TTC549 (cell line): ENCODE results near the gene CHMP4A.

Experiments used
- FAIRE-seq: peaks from 2 replicates; lab custom pipeline; 2012; peaks lifted over from hg19 to GRCh38; lab: Jason Lieb, UNC

CHMP4A gene

DNA sequence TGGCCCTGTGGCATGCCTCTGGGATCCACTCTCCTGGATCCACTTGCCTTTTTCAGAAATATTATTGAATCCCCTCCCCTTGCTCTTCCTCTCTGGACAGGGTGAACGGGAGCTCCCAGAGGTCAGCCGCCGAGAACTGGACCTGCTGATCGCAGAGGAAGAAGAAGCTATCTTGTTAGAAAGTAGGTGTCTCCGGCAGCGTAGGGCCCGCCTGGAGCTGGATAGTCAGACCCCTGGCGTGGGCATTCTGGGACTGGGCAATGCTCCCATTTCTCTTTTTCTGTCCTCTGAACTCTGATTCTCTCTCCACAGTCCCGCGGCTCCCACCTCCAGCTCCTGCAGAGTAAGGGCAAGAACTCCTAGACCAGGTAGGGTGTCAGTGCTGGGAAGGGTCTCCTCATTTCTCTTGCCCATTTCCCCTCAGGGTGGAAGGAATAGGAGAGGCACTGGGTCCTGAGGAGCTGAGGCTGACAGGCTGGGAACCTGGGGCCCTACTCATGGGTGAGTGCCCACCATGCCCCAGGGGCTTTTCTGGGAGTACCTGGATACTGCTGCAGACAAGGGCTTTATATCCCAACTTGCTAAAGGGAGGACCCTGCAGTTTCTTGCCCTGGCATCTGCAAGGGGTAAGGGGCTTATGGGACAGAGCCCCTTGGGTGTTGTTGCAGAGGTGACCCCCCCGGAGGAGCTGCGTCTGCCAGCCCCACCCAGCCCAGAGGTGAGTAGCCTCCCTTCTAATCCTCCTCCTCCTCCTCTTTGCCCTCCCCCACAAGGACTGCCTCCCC, 36.1 kb downstream of the CHMP4A start:
- FAIRE-seq: no peak

DNA sequence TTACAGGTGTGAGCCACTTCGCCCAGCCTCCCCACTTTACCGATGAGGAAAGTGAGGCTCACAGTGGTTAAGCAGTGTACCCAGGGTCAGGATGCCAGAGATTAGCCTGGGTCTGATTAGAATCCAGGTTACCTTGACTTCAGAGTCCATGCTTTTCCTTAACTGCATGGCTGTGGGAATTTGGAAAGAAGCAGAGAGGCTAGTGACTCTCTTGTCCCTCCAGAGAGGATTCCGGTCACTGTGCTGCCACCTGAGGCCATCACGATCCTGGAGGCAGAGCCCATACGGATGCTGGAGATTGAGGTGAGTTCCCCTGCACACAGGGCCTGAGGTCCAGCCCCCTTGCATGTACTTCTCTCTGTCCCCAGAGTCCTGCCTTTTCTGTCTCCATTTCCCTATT, 36.7 kb downstream of the CHMP4A start:
- no peak for FAIRE-seq

DNA sequence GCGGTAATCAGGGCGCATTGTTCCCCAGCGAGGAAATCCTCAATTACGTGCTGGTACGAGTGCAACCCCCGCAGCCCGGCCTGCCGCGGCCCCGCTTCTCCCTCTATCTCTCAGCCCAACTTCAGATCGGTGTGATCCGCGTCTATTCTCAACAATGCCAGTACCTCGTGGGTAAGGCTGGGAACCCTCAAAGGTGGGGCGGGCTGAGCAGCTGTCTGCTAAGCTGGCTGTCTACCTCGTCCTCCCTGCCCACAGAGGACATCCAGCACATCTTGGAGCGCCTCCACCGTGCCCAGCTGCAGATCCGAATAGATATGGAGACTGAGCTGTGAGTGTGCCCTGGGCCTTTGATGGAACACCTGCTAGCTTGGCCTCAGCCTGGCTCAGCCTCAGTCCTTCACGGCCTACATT, 40.4 kb downstream of the CHMP4A start:
- FAIRE-seq: no peak

DNA sequence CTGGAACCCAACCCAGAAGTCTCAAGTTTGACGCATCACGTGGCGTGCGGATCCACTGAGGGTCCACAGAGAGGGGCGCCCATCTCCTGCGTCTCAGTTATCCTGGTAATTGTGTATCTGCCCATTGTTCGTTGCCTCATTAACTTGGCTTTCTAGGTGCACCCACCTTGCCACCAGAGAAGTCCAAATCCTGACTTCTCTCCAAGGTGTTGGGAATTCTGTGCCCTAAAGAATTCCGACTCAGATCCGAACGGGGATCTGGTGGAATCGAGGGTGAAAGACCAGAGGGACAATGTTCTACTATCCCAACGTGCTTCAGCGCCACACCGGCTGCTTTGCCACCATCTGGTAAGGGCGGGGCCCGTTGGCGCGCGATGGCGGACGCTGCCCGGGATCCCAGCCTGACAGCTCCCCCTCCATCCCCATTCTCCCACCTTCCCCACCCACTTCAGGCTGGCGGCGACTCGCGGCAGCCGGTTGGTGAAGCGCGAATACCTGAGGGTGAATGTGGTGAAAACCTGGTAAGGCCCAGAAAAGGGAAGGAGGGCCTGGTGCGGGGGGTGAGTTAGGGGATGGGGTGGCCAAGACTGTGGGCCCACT, 40.9 kb downstream of the CHMP4A start:
- no peak for FAIRE-seq

DNA sequence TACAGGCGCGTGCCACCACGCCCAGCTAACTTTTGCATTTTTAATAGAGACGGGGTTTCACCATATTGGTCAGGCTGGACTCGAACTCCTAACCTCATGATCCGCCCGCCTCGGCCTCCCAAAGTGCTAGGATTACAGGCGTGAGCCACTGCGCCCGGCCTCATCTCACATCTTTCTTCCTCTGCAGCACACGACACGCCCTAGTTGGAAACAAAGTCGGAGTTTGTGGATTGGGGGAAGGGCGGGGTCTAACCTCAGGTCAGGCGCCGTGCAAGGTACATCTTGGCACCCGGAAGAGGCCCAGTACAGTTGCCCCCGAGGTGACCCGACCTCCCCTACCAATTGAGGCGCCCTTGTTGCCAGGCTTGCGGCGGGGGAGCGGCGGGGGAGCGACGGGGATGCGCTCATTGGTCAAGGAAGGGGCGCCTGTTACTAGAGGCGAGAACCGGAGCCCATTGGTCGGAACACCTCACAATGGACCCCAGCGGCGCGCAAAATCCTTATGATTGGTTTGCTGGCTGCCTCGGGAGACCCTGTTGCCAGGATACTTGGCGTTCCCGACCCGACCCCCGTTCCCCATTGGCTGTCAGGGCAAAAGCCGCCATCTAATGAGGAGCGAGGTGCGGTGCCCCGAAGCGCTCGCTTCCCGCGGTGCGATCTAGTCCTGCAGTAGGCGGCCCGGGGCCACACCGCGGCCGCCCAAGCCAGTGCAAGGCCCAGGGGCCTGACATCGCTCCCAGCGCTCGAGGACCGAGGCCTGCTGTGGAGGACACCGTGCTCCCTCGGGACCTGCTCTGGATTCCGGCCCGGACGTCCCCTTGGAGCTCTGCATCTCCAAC, 41.6 kb downstream of the CHMP4A start, which contains the start of gene REC8:
Gene REC8, plus strand, starts transcription at position 659 of the 839 bp plus-strand sequence. CDS start 473 bp downstream, outside the sequence.
- FAIRE-seq: no peak

DNA sequence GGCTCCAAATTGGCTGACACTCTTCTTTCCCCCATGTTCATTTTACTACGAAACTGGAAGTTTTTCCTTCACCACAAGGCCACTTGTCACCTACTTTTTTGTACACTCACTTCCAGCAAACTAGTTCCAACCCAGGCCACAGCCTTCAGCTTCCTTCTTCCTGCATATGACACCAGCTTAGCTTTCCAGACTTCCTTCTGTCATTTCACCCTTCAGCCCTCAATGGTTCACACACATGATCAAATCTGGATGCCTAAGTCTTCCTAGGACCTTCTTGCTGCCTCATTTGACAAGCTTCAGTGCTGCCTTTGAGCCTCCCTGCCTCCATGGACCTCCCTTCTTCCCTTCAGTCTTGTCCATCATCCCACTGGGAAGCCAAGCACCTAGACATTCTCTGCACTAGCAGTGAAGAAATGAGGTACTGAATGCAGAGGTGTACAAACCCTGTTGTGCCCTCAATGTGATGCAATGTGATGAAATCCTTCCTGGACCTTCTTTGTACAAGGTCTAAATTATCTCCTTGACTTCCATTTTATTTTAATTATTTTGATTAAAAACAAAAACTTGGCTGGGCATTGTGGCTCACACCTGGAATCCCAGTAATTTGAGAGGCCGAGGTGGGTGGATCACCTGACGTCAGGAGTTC, 45.7 kb downstream of the CHMP4A start:
- no peak for FAIRE-seq

DNA sequence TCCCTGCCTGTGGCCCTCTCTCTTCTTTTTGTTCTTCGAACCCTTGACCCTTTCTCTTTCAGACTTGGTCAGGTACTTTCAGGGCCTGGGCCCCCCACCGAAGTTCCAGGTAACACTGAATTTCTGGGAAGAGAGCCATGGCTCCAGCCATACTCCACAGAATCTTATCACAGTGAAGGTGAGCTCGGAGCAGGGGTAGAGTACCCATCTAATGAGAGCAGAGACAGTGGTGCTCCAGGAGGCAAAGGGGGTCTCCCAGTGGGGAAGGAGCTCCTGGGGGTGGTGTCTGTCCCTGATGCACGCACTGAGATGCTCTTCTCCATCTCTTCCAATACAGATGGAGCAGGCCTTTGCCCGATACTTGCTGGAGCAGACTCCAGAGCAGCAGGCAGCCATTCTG, 47.5 kb downstream of the CHMP4A start:
- FAIRE-seq: no peak

DNA sequence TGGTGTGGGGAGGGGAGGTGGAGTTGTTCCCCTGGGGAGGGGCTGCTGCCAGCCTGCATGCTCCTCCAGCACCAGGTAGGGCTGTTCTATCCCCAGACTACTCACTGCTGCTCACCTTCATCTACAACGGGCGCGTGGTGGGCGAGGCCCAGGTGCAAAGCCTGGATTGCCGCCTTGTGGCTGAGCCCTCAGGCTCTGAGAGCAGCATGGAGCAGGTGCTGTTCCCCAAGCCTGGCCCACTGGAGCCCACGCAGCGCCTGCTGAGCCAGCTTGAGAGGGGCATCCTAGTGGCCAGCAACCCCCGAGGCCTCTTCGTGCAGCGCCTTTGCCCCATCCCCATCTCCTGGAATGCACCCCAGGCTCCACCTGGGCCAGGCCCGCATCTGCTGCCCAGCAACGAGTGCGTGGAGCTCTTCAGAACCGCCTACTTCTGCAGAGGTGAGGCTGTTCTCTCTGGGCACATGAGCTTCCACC, 48.7 kb downstream of the CHMP4A start:
- FAIRE-seq: no peak

DNA sequence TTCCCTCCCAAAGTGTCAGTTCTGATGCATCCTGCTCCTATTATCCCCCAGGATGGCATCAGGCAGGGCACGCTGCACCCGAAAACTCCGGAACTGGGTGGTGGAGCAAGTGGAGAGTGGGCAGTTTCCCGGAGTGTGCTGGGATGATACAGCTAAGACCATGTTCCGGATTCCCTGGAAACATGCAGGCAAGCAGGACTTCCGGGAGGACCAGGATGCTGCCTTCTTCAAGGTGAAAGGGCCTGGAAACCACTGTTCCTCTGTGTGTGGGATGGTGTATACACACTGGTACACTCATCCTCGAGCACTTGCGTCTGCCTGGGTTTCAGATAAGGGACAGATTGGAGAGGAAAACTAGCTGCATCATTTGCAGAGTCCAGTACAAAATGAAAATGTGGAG, 51.2 kb downstream of the CHMP4A start:
- no peak for FAIRE-seq

DNA sequence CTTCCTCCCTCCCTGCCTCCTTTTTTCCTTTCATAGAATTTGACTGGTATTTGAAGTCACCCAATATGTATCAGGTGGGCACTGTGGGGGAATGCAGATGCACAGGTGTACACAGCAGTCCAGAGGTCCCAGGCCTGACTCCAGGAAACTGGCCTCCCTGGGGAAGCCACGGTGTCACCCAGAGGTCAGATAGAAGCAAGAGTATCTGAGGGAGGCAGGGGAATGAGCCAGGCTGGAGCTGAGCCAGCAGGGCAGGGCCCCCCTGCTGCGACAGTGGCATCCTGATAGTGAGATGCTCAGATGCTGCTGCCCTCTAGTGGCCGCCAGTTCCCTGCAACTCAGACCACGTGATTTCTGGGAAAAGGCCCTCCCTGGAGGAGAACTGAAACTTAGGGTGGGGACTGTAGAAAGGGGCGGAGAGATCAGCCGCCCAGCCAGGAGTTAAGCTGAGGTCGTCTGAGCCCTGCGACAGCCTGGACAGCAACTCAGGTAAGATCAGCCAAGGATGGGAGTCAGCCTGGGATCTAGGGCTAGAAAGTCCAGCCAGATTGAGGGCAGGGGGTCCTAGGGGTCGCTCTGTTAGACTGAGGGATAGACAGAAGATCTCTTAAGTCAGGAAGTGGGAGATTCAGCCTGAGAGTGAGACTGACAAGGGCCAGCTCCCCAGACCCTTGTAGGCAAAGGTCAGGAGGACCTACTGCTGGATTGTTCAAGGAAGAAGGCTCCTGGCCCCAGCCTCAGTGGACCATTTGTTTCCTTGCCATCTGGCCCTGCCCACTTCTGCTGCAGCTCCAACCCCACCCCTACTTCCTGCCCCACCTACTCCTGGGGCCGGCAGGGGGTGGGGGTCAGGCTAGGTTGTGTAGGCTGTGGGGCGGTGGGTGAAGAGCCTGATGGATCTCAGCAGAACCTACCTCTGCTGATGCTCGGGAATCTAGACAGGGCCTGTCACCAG, 52.2 kb downstream of the CHMP4A start, which contains the start of gene IRF9:
Gene IRF9, plus strand, starts transcription at position 416 of the 955 bp plus-strand sequence. CDS start 880 bp downstream, outside the sequence.
- peak; percentile 15 for FAIRE-seq

DNA sequence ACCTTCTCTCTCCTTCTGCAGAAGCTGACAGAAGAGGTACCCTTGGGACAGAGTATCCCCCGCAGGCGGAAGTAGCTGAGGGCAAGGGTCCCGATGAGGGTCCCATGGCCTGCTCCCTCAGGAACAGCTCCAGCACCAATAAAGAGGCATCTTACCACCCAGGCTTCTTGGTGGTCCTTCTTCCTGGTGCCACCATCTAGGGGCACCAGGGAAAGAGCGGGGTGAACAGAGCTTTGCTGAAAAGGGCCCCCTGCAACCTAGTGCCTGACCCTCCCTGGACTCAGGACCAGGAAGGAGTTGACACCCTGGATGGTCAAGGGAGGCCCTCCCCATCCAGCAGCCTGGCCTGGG, 52.8 kb downstream of the CHMP4A start:
- no peak for FAIRE-seq

DNA sequence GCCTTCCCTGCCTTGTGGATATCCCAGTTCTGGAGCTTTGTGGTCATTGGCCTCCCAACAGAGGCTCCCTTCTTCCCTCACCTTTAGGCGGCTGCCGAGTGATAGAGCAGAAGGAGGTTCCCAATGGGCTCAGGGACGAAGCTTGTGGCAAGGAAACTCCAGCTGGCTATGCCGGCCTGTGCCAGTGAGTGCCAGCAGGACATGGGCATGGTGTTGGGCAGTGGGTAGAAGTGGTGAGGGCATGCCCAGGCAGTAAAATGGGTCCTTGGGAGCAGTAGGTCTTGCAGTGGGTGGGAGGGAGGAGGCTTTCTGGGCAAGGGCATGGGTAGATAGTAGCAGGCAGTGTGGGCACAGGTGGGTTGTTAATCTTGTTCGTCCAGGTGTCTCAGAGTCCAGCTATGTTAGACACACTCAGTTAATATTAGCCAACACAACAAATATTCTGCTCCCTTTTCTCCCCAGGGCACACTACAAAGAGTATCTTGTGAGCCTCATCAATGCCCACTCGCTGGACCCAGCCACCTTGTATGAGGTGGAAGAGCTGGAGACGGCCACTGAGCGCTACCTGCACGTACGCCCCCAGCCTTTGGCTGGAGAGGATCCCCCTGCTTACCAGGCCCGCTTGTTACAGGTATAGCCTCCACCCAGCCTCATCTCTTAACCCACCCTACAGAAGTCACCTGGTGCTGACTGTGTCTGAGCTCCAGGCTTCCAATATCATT, 53.4 kb downstream of the CHMP4A start:
- no peak for FAIRE-seq
